ENCODE results near the gene CCHCR1. TPM values are rescaled to one million over a fixed set of nuclear protein-coding genes. Genes with fewer than 3 reads are reported as not detected.

CCHCR1 gene
- total and polyA plus RNA-seq, 7 experiments from 2014 or later, result 6.9 to 46.4 (median 24.2) TPM

GRCh38 chr6:31115941-31116560 lies 41.6 kb downstream of the CCHCR1 start:
- Mint-ChIP-seq H3K4me3 (no peak overlapping the region), H3K36me3 (no peaks in the 10 kb centered on the region), H3K9me3 (no peaks in the 10 kb centered on the region), H3K27me3 (peaks cover 0 to 19% (median 9%) of the 10 kb centered on the region in 5 donors), H3K4me1 (peaks cover 0 to 12% (median 5%) of the 10 kb centered on the region in 7 donors), H3K27ac (peak overlapping the region in 1 of 9 donors; percentile 76)
- intact Hi-C loops (cut with micrococcal nuclease), result loop anchor here in 1 of 2 donors (1.0 kb wide), 5 partner anchors 22 to 201 kb away; no protein-coding TSS in a partner anchor
- ChIA-PET CTCF (interaction anchor here (0.6 to 5.3 kb wide), 15 partner anchors 10 to 353 kb away, joined by 3 to 27 read pairs (median 4); no protein-coding TSS in a partner anchor), POLR2A (interaction anchor here (1.2 to 2.6 kb wide), 2 partner anchors 20 to 22 kb away, joined by 4 to 11 read pairs; no protein-coding TSS in a partner anchor)
- H3K27me3 ChIP-seq (ENCODE audit: control insufficient read depth in 2 of 2, insufficient read depth in 2 of 2, low read length in 2 of 2), result no peaks in the 10 kb centered on the region
- H3K27ac ChIP-seq (ENCODE audit: low read depth, low read length), result no peak overlapping the region
- no peak overlapping the region for H3K4me3 ChIP-seq (ENCODE audit: low read length)
- H3K4me1 ChIP-seq (ENCODE audit: control insufficient read depth in 2 of 2, insufficient read depth in 2 of 2, low read length in 2 of 2), result no peaks in the 10 kb centered on the region
- H3K36me3 ChIP-seq (ENCODE audit: control insufficient read depth in 2 of 3, insufficient read depth in 3 of 3, low read length in 3 of 3), result no peaks in the 10 kb centered on the region
- no peak for ATAC-seq
- no peaks in the 10 kb centered on the region for H3K9me3 ChIP-seq (ENCODE audit: control insufficient read depth in 2 of 3, low read length in 3 of 3)
- no peak for DNase-seq

GRCh38 chr6:31114970-31115849 lies 42.4 kb downstream of the CCHCR1 start:
- H3K4me3 Mint-ChIP-seq, result peak overlapping the region in 2 of 10 donors; percentile 28 to 46
- H3K4me1 ChIP-seq (ENCODE audit: control insufficient read depth in 2 of 2, insufficient read depth in 2 of 2, low read length in 2 of 2), result no peaks in the 10 kb centered on the region
- peaks cover 0 to 24% (median 9%) of the 10 kb centered on the region in 5 donors for H3K27me3 Mint-ChIP-seq
- peak in 3 of 9 donors; percentile 23 to 45 (median 23) for DNase-seq
- H3K36me3 ChIP-seq (ENCODE audit: control insufficient read depth in 2 of 3, insufficient read depth in 3 of 3, low read length in 3 of 3), result no peaks in the 10 kb centered on the region
- H3K9me3 ChIP-seq (ENCODE audit: control insufficient read depth in 2 of 3, low read length in 3 of 3), result no peaks in the 10 kb centered on the region
- H3K36me3 Mint-ChIP-seq, result no peaks in the 10 kb centered on the region
- no peaks in the 10 kb centered on the region for H3K9me3 Mint-ChIP-seq
- CTCF ChIA-PET, result interaction anchor here (0.6 to 5.3 kb wide), 14 partner anchors 11 to 353 kb away, joined by 3 to 27 read pairs (median 4); no protein-coding TSS in a partner anchor
- intact Hi-C loops (cut with micrococcal nuclease), result loop anchor here in 1 of 2 donors (1.0 kb wide), 5 partner anchors 21 to 200 kb away; no protein-coding TSS in a partner anchor
- POLR2A ChIA-PET, result interaction anchor here (0.7 to 2.6 kb wide), 5 partner anchors 12 to 1482 kb away, joined by 3 to 11 read pairs (median 4); no protein-coding TSS in a partner anchor
- no peak overlapping the region for H3K27ac ChIP-seq (ENCODE audit: low read depth, low read length)
- no peaks in the 10 kb centered on the region for H3K27me3 ChIP-seq (ENCODE audit: control insufficient read depth in 2 of 2, insufficient read depth in 2 of 2, low read length in 2 of 2)
- H3K4me1 Mint-ChIP-seq, result peaks cover 0 to 12% (median 5%) of the 10 kb centered on the region in 7 donors
- no peak for ATAC-seq
- peak overlapping the region in 2 of 9 donors; percentile 32 to 76 for H3K27ac Mint-ChIP-seq
- no peak overlapping the region for H3K4me3 ChIP-seq (ENCODE audit: low read length)

- Mint-ChIP-seq H3K27ac (peak within 1 kb of the TSS in 2 of 9 donors; percentile 32 to 76), H3K9me3 (no peaks in the 10 kb centered on the region), H3K4me3 (peak within 1 kb of the TSS in 2 of 10 donors; percentile 28 to 46), H3K4me1 (peaks cover 0 to 19% (median 5%) of the 10 kb centered on the region in 7 donors), H3K36me3 (no peaks in the 10 kb centered on the region), H3K27me3 (peaks cover 4 to 28% (median 9%) of the 10 kb centered on the region in 5 donors)
- H3K4me1 ChIP-seq (ENCODE audit: control insufficient read depth in 2 of 2, insufficient read depth in 2 of 2, low read length in 2 of 2), result no peaks in the 10 kb centered on the region
- DNase-seq (no peak), ATAC-seq (no peak)
- H3K36me3 ChIP-seq (ENCODE audit: control insufficient read depth in 2 of 3, insufficient read depth in 3 of 3, low read length in 3 of 3), result no peaks in the 10 kb centered on the region
- ChIA-PET POLR2A (interaction anchor here (0.7 to 2.6 kb wide), 4 partner anchors 11 to 1481 kb away, joined by 3 to 11 read pairs (median 4); no protein-coding TSS in a partner anchor), CTCF (interaction anchor here (0.7 to 5.3 kb wide), 10 partner anchors 12 to 284 kb away, joined by 3 to 27 read pairs (median 4); no protein-coding TSS in a partner anchor)
- no peaks in the 10 kb centered on the region for H3K27me3 ChIP-seq (ENCODE audit: control insufficient read depth in 2 of 2, insufficient read depth in 2 of 2, low read length in 2 of 2)
- no peak within 1 kb of the TSS for H3K4me3 ChIP-seq (ENCODE audit: low read length)
- no peak within 1 kb of the TSS for H3K27ac ChIP-seq (ENCODE audit: low read depth, low read length)
- intact Hi-C loops (cut with micrococcal nuclease), result no loop called here
- no peaks in the 10 kb centered on the region for H3K9me3 ChIP-seq (ENCODE audit: control insufficient read depth in 2 of 3, low read length in 3 of 3)
Measured at GRCh38 chr6:31114541-31114878, 43.1 kb downstream of the CCHCR1 start, which contains the start of gene PSORS1C1. PSORS1C1 (plus strand) TSS chr6:31114800; CDS start chr6:31129633, 14,833 bp downstream.

- Mint-ChIP-seq H3K4me3 (no peak overlapping the region), H3K9me3 (no peaks in the 10 kb centered on the region), H3K27ac (no peak overlapping the region), H3K36me3 (no peaks in the 10 kb centered on the region), H3K4me1 (peaks cover 0 to 22% (median 5%) of the 10 kb centered on the region in 7 donors), H3K27me3 (peaks cover under 1 to 28% (median 9%) of the 10 kb centered on the region in 5 donors)
- CTCF ChIA-PET, result interaction anchor here (1.1 to 5.3 kb wide), 5 partner anchors 18 to 214 kb away, joined by 3 to 27 read pairs (median 3); no protein-coding TSS in a partner anchor
- Histone ChIP-seq H3K9me3 (ENCODE audit: control insufficient read depth in 2 of 3, low read length in 3 of 3) (no peaks in the 10 kb centered on the region), H3K36me3 (ENCODE audit: control insufficient read depth in 2 of 3, insufficient read depth in 3 of 3, low read length in 3 of 3) (no peaks in the 10 kb centered on the region), H3K4me3 (ENCODE audit: low read length) (no peak overlapping the region), H3K27me3 (ENCODE audit: control insufficient read depth in 2 of 2, insufficient read depth in 2 of 2, low read length in 2 of 2) (no peaks in the 10 kb centered on the region), H3K27ac (ENCODE audit: low read depth, low read length) (no peak overlapping the region), H3K4me1 (ENCODE audit: control insufficient read depth in 2 of 2, insufficient read depth in 2 of 2, low read length in 2 of 2) (no peaks in the 10 kb centered on the region)
- ATAC-seq (no peak), DNase-seq (no peak)
- POLR2A ChIA-PET, result interaction anchor here (0.6 to 2.6 kb wide), 4 partner anchors 11 to 284 kb away, joined by 3 to 11 read pairs (median 4); no protein-coding TSS in a partner anchor
- intact Hi-C loops (cut with micrococcal nuclease), result no loop called here
Measured at GRCh38 chr6:31113861-31114540, 43.6 kb downstream of the CCHCR1 start.

- H3K4me3 ChIP-seq (ENCODE audit: low read length), result no peak within 1 kb of the TSS
- no peaks in the 10 kb centered on the region for H3K36me3 ChIP-seq (ENCODE audit: control insufficient read depth in 2 of 3, insufficient read depth in 3 of 3, low read length in 3 of 3)
- CTCF ChIA-PET, result interaction anchor here (1.1 kb wide), 1 partner anchor 55 kb away, joined by 5 read pairs; no protein-coding TSS in a partner anchor
- Mint-ChIP-seq H3K36me3 (no peaks in the 10 kb centered on the region), H3K4me1 (peaks cover 0 to 22% (median 5%) of the 10 kb centered on the region in 7 donors), H3K4me3 (no peak within 1 kb of the TSS), H3K27me3 (peaks cover 0 to 20% (median 9%) of the 10 kb centered on the region in 5 donors), H3K9me3 (no peaks in the 10 kb centered on the region), H3K27ac (peak within 1 kb of the TSS in 2 of 9 donors; percentile 11 to 60)
- intact Hi-C loops (cut with micrococcal nuclease), result no loop called here
- no peak within 1 kb of the TSS for H3K27ac ChIP-seq (ENCODE audit: low read depth, low read length)
- H3K9me3 ChIP-seq (ENCODE audit: control insufficient read depth in 2 of 3, low read length in 3 of 3), result no peaks in the 10 kb centered on the region
- H3K27me3 ChIP-seq (ENCODE audit: control insufficient read depth in 2 of 2, insufficient read depth in 2 of 2, low read length in 2 of 2), result no peaks in the 10 kb centered on the region
- no peaks in the 10 kb centered on the region for H3K4me1 ChIP-seq (ENCODE audit: control insufficient read depth in 2 of 2, insufficient read depth in 2 of 2, low read length in 2 of 2)
- ATAC-seq (no peak), DNase-seq (no peak)
- POLR2A ChIA-PET, result no interaction called here
Measured at GRCh38 chr6:31112478-31112877, 45.1 kb downstream of the CCHCR1 start, which contains the start of gene C6orf15. C6orf15 (minus strand) TSS chr6:31112575; CDS start chr6:31112555, 20 bp downstream.

- ChIA-PET CTCF (no interaction called here), POLR2A (no interaction called here)
- DNase-seq (no peak), ATAC-seq (no peak)
- Mint-ChIP-seq H3K4me1 (peaks cover 0 to 22% (median 5%) of the 10 kb centered on the region in 7 donors), H3K4me3 (no peak overlapping the region), H3K9me3 (no peaks in the 10 kb centered on the region), H3K36me3 (no peaks in the 10 kb centered on the region), H3K27ac (no peak overlapping the region), H3K27me3 (peaks cover 0 to 20% (median 9%) of the 10 kb centered on the region in 5 donors)
- Histone ChIP-seq H3K4me3 (ENCODE audit: low read length) (no peak overlapping the region), H3K36me3 (ENCODE audit: control insufficient read depth in 2 of 3, insufficient read depth in 3 of 3, low read length in 3 of 3) (no peaks in the 10 kb centered on the region), H3K27me3 (ENCODE audit: control insufficient read depth in 2 of 2, insufficient read depth in 2 of 2, low read length in 2 of 2) (no peaks in the 10 kb centered on the region), H3K27ac (ENCODE audit: low read depth, low read length) (no peak overlapping the region), H3K4me1 (ENCODE audit: control insufficient read depth in 2 of 2, insufficient read depth in 2 of 2, low read length in 2 of 2) (no peaks in the 10 kb centered on the region), H3K9me3 (ENCODE audit: control insufficient read depth in 2 of 3, low read length in 3 of 3) (no peaks in the 10 kb centered on the region)
- intact Hi-C loops (cut with micrococcal nuclease), result no loop called here
Measured at GRCh38 chr6:31111712-31112111, 45.9 kb downstream of the CCHCR1 start.
